Endometrium (tissue), 2 donors: ENCODE results near the gene CLTB.

ENCODE experiments used
- FAIRE-seq: peaks from 2 replicates; lab custom pipeline; 2012; peaks lifted over from hg19 to GRCh38; lab: Jason Lieb, UNC
- donor health status: control.
- donor health status: control.

CLTB gene

DNA sequence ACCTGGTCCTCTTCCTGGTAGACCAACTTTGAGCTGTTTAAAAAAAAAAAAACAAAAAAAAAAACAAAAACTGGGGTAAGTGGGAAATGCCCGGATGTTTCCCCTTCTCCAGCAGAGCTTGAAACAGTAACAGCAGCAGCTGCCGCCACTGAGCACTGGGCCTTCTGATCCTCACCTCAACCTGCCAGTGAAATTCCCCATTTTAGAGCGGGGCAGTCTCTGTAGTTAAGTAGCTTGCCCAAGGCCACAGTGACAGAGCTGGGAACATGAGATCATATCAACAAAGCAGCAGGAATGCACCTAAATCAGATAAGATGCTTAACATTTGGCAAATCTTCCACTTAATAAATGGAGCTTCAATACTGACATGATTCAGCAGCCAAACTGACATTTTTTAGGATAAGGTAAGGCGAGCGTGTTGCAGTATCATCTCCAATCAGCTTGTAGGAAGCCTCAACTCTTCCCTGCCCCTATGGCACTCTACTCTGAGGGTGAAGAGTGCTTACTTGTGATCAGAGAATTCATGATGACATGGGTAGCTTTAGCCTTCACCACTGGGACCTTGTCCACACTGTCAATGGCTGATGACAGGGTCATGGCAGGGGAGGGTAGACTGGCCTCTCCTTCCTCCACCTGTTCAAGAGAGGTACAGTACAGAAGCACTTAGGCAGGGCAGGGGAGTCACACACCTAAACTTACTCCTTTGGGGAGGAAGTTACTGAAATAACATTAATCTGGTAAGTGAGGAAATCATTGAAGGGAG is 64.0 kb downstream of the CLTB start:
- no peak for FAIRE-seq

DNA sequence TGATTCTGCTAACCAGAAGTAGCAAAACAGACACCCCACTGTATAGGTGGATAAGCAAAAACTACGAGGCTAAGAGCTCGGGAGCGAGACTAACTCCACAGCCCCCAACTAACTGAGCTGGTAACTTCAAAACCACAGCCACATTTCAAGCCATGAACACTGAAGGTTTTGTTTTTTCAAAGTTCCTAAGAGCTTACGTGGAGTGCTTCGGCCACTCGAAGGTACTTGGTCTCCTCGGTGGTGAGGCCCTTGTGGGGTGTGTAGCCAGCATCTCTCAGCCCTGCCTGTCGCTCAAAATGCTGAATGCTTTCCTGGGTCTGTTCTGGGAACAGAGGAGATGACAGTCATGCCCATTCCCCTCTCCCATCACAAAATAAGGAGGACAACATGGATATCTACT is 65.9 kb downstream of the CLTB start:
- no peak for FAIRE-seq

DNA sequence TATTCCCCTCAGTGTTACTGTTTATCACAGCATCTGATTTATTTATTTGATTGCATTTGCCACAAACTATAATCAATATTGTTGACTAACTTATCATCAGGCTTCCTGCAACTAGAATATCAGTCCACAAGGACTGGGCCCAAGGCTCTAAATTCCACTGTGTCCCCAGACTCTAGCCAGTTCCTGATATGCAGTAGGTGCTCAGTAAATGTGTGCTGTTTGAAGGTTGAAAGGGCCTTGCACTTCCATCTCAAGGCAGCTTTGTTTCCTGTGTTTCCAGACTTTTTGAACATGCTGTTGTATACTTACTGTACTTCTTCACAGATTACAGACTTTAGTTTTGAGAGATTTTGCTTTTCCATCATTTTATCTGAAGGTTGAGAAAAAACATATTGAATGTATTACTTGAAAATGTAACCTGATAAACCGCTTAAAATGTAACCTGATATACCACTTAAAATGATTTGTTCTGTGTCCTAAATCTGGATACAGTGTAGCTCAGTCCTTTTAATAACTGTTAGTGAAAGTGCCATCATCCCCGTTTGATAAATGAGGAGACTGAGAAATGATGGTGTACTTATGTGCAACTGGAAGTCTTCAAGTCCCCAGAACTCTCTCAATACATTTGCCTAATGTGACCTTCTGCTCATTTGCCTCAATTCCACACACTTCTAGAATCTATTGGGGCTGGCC is 73.4 kb downstream of the CLTB start:
- FAIRE-seq: no peak
